ENCODE results near the gene MTUS2. TPM values are rescaled to one million over a fixed set of nuclear protein-coding genes. Genes with fewer than 3 reads are reported as not detected.

The MTUS2 gene
- total RNA-seq, 1 experiment from 2014 or later = 0.35 TPM

DNA sequence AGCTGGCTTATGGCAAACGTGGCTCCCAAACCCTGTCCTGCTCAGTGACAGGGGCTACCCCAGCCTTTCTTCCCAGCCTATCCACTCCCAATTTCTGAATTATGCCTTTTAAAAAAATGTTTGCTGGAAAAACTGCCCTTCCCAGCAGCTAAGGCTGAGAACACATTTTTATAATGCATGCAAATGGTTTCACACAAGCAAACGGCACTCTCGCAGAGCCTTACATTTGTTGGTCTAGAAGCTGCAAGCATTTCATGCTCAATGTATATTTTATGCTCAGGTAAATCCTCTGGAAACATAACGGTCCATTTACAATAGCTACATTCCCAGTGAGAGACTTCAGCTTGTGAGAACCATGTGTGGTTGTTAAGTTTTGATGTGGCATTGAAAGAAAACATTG lies 713.9 kb downstream of the MTUS2 start:
- Histone ChIP-seq H3K79me1 (ENCODE audit: insufficient read depth, low read depth, low read length, poor library complexity, severe bottlenecking) (peaks cover 3% of the 10 kb centered on the region), H4K8ac (replicated peaks; ENCODE audit: insufficient read length, low read depth, low read length) (no peak overlapping the region), H2BK15ac (ENCODE audit: low read depth, low read length) (no peak overlapping the region), H3K4me1 (ENCODE audit: insufficient read depth, low read length) (no peaks in the 10 kb centered on the region), H3K4me2 (ENCODE audit: insufficient read depth, insufficient read length, low read length) (no peak overlapping the region), H3K27me3 (ENCODE audit: insufficient read depth, low read length) (no peaks in the 10 kb centered on the region), H3K56ac (ENCODE audit: insufficient read length, low read depth, low read length) (no peak overlapping the region), H2AK5ac (ENCODE audit: insufficient read length, low read length) (no peak overlapping the region), H2AFZ (ENCODE audit: low read length) (no peak overlapping the region), H3K79me2 (ENCODE audit: insufficient read depth, low read length) (peaks cover under 1% of the 10 kb centered on the region; the same call in 1 of the 2 replicates), H4K20me1 (ENCODE audit: control insufficient read depth, insufficient read depth, insufficient read length) (no peaks in the 10 kb centered on the region), H3K23me2 (ENCODE audit: insufficient read length, low read depth, low read length, poor library complexity, severe bottlenecking) (no peaks in the 10 kb centered on the region), H3K23ac (ENCODE audit: insufficient read length, low read depth, low read length) (no peak overlapping the region), H2BK5ac (ENCODE audit: insufficient read length, low read length) (no peak overlapping the region), H4K5ac (ENCODE audit: insufficient read length, low read depth, low read length) (no peak overlapping the region), H2BK120ac (ENCODE audit: low read depth, low read length, poor library complexity, severe bottlenecking) (no peak overlapping the region), H2BK12ac (ENCODE audit: insufficient read length, low read depth, low read length) (no peak overlapping the region), H3K18ac (ENCODE audit: insufficient read length, low read depth, low read length) (no peak overlapping the region), H3K4ac (ENCODE audit: low read depth, low read length) (no peak overlapping the region), H3K9ac (ENCODE audit: extremely low read depth, insufficient read length, low read length) (no peak overlapping the region), H4K91ac (ENCODE audit: insufficient read length, low read depth, low read length) (no peak overlapping the region), H3T11ph (ENCODE audit: low read length) (no peak overlapping the region), H3K27ac (ENCODE audit: insufficient read length, low read depth, low read length) (no peak overlapping the region), H3K14ac (ENCODE audit: insufficient read depth, low read length) (no peak overlapping the region), H2BK20ac (ENCODE audit: low read depth, low read length, poor library complexity, severe bottlenecking) (no peak overlapping the region), H3K9me3 (ENCODE audit: control insufficient read depth, low read depth, low read length) (no peaks in the 10 kb centered on the region)
- Mint-ChIP-seq H3K36me3 (ENCODE audit: insufficient read depth in 1 of 3, low read depth in 3 of 3) (peaks cover 33 to 69% (median 51%) of the 10 kb centered on the region in 3 experiments), H3K4me3 (no peak overlapping the region), H3K4me1 (peaks cover 8 to 10% of the 10 kb centered on the region in 2 experiments), H3K27ac (no peak overlapping the region), H3K27me3 (ENCODE audit: low read depth) (no peaks in the 10 kb centered on the region), H3K9me3 (no peaks in the 10 kb centered on the region)
- WGBS (ENCODE audit: extremely low coverage, insufficient read length, low lambda C conversion rate) = no CpG with 5 or more reads among the region's 4 CpGs
- no peak for DNase-seq
- TF ChIP-seq, protein P1, sequence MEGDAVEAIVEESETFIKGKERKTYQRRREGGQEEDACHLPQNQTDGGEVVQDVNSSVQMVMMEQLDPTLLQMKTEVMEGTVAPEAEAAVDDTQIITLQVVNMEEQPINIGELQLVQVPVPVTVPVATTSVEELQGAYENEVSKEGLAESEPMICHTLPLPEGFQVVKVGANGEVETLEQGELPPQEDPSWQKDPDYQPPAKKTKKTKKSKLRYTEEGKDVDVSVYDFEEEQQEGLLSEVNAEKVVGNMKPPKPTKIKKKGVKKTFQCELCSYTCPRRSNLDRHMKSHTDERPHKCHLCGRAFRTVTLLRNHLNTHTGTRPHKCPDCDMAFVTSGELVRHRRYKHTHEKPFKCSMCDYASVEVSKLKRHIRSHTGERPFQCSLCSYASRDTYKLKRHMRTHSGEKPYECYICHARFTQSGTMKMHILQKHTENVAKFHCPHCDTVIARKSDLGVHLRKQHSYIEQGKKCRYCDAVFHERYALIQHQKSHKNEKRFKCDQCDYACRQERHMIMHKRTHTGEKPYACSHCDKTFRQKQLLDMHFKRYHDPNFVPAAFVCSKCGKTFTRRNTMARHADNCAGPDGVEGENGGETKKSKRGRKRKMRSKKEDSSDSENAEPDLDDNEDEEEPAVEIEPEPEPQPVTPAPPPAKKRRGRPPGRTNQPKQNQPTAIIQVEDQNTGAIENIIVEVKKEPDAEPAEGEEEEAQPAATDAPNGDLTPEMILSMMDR (conservative IDR thresholded peaks at IDR 0.05) = no peak

Measured in H9 (cell line).